Epithelial cell of alveolus of lung (primary cell): ENCODE results near the gene AMD1. TPM values are rescaled to one million over a fixed set of nuclear protein-coding genes. Genes with fewer than 3 reads are reported as not detected.

ENCODE experiments used
- total RNA-seq: library from RNA; depleted of rRNA; stranded (reverse); fragments of >200 nt; gene quantifications from 2 replicates; pipeline ENCODE4 v1.2.1, GENCODE V29; 2015

Gene AMD1
- total RNA-seq: 47.9 and 62.3 TPM in 2 replicates

GRCh38 chr6:110873981-110874879, at the start of gene AMD1:
Gene AMD1 (plus strand): TSS chr6:110874785. CDS start chr6:110875106, 321 bp downstream.

Other genes starting within 250 kb of the AMD1 start
- 8.3 and 16.6 TPM in 2 replicates for gene CDK19, start 59.3 kb upstream of the AMD1 start, total RNA-seq
- gene GTF3C6, start 83.9 kb downstream of the AMD1 start, total RNA-seq: 41.9 and 44.7 TPM in 2 replicates
- gene RPF2, start 107.3 kb downstream of the AMD1 start, total RNA-seq: 30.6 and 37.7 TPM in 2 replicates
- 0.08 TPM in 1 of 2 replicates, not detected in the other for gene SLC16A10, start 212.7 kb downstream of the AMD1 start, total RNA-seq